Measurements from ENCODE around the gene STUM. TPM values are rescaled to one million over a fixed set of nuclear protein-coding genes. Genes with fewer than 3 reads are reported as not detected.

The STUM gene
- polyA plus RNA-seq, 1 experiment, result not detected

- POLR2A ChIA-PET, result no interaction called here
- TF ChIP-seq CTCF (IDR thresholded peaks at IDR 0.05; ENCODE audit: low read depth, low read length), result no peak
- no peak overlapping the region for H3K27ac ChIP-seq (ENCODE audit: low read depth, low read length)
- DNase-seq (ENCODE audit: low read depth, low spot score), result no peak
- H3K4me3 ChIP-seq (ENCODE audit: low read depth, low read length), result no peak overlapping the region
- H3K27me3 ChIP-seq (ENCODE audit: control insufficient read depth, insufficient read depth, low read length), result peaks cover 7% of the 10 kb centered on the region
- H3K9me3 ChIP-seq (ENCODE audit: control insufficient read depth, insufficient read depth, low read length), result no peaks in the 10 kb centered on the region
- CTCF ChIA-PET, result no interaction called here
Observed at GRCh38 chr1:226511296-226511695, 37.3 kb upstream of the STUM start.

- TF ChIP-seq CTCF (IDR thresholded peaks at IDR 0.05; ENCODE audit: low read depth, low read length), result no peak
- Histone ChIP-seq H3K4me3 (ENCODE audit: low read depth, low read length) (no peak overlapping the region), H3K9me3 (ENCODE audit: control insufficient read depth, insufficient read depth, low read length) (no peaks in the 10 kb centered on the region), H3K27ac (ENCODE audit: low read depth, low read length) (no peak overlapping the region), H3K27me3 (ENCODE audit: control insufficient read depth, insufficient read depth, low read length) (peaks cover 4% of the 10 kb centered on the region)
- POLR2A ChIA-PET, result no interaction called here
- CTCF ChIA-PET, result no interaction called here
- DNase-seq (ENCODE audit: low read depth, low spot score), result no peak
Observed at GRCh38 chr1:226512076-226512728, 36.4 kb upstream of the STUM start.

GRCh38 chr1:226518375-226518774 lies 30.2 kb upstream of the STUM start:
- Histone ChIP-seq H3K9me3 (ENCODE audit: control insufficient read depth, insufficient read depth, low read length) (no peaks in the 10 kb centered on the region), H3K27ac (ENCODE audit: low read depth, low read length) (no peak overlapping the region), H3K27me3 (ENCODE audit: control insufficient read depth, insufficient read depth, low read length) (peaks cover 4% of the 10 kb centered on the region), H3K4me3 (ENCODE audit: low read depth, low read length) (no peak overlapping the region)
- TF ChIP-seq CTCF (IDR thresholded peaks at IDR 0.05; ENCODE audit: low read depth, low read length), result no peak
- DNase-seq (ENCODE audit: low read depth, low spot score), result no peak
- ChIA-PET POLR2A (no interaction called here), CTCF (no interaction called here)

- Histone ChIP-seq H3K4me3 (ENCODE audit: low read depth, low read length) (no peak overlapping the region), H3K9me3 (ENCODE audit: control insufficient read depth, insufficient read depth, low read length) (no peaks in the 10 kb centered on the region), H3K27ac (ENCODE audit: low read depth, low read length) (no peak overlapping the region), H3K27me3 (ENCODE audit: control insufficient read depth, insufficient read depth, low read length) (peaks cover 6% of the 10 kb centered on the region)
- CTCF ChIA-PET, result no interaction called here
- DNase-seq (ENCODE audit: low read depth, low spot score), result no peak
- POLR2A ChIA-PET, result no interaction called here
- no peak for TF ChIP-seq CTCF (IDR thresholded peaks at IDR 0.05; ENCODE audit: low read depth, low read length)
Observed at GRCh38 chr1:226519135-226519534, 29.4 kb upstream of the STUM start.

- Histone ChIP-seq H3K27me3 (ENCODE audit: control insufficient read depth, insufficient read depth, low read length) (peaks cover 6% of the 10 kb centered on the region), H3K27ac (ENCODE audit: low read depth, low read length) (no peak overlapping the region), H3K4me3 (ENCODE audit: low read depth, low read length) (no peak overlapping the region), H3K9me3 (ENCODE audit: control insufficient read depth, insufficient read depth, low read length) (no peaks in the 10 kb centered on the region)
- POLR2A ChIA-PET, result no interaction called here
- no peak for TF ChIP-seq CTCF (IDR thresholded peaks at IDR 0.05; ENCODE audit: low read depth, low read length)
- no peak for DNase-seq (ENCODE audit: low read depth, low spot score)
- CTCF ChIA-PET, result no interaction called here
Observed at GRCh38 chr1:226519716-226520598, 28.6 kb upstream of the STUM start.

Data from AG04450 (cell line).